Epithelial cell of proximal tubule (primary cell): ENCODE results near the gene MMP24. TPM values are rescaled to one million over a fixed set of nuclear protein-coding genes. Genes with fewer than 3 reads are reported as not detected.

ENCODE experiments used
- DNase-seq: peaks from one replicate; pipeline ENCODE4 v3.0.0-alpha.2; 2011; ENCODE audit warnings: low read depth
- H3K4me3 ChIP-seq: 2 replicates; pipeline ENCODE4 v1.5.1; 2011; ENCODE audit warnings: low read depth, mild to moderate bottlenecking, low read length
- CTCF ChIP-seq: conservative IDR thresholded peaks from 2 replicates; pipeline ENCODE4 v1.5.1; 2012; ENCODE audit warnings: low read depth, mild to moderate bottlenecking, low read length
- total RNA-seq: library from RNA; depleted of rRNA; stranded (reverse); fragments of >200 nt; gene quantifications from 2 replicates; pipeline ENCODE4 v1.2.3, GENCODE V29; 2015

Gene MMP24
- total RNA-seq, 1 donor from 2014 or later = 12.2 TPM

- TF ChIP-seq CTCF = no peak
- no peak for DNase-seq
- no peak overlapping the region for H3K4me3 ChIP-seq
Measured at GRCh38 chr20:35206802-35207201, 19.7 kb upstream of the MMP24 start.

GRCh38 chr20:35207950-35208611 lies 18.4 kb upstream of the MMP24 start:
- H3K4me3 ChIP-seq = peak overlapping the region; percentile 40
- TF ChIP-seq CTCF = peak; percentile 88
- DNase-seq = peak; percentile 52

GRCh38 chr20:35215066-35215956 lies 11.2 kb upstream of the MMP24 start:
- peak; percentile 3 for DNase-seq
- TF ChIP-seq CTCF = no peak
- no peak overlapping the region for H3K4me3 ChIP-seq

GRCh38 chr20:35216541-35216940 lies 9.9 kb upstream of the MMP24 start:
- no peak overlapping the region for H3K4me3 ChIP-seq
- no peak for TF ChIP-seq CTCF
- no peak for DNase-seq

GRCh38 chr20:35223941-35224340 lies 2.5 kb upstream of the MMP24 start:
- DNase-seq = no peak
- TF ChIP-seq CTCF = no peak
- no peak overlapping the region for H3K4me3 ChIP-seq

- H3K4me3 ChIP-seq = no peak overlapping the region
- TF ChIP-seq CTCF = no peak
- DNase-seq = no peak
Measured at GRCh38 chr20:35224536-35224935, 2.0 kb upstream of the MMP24 start.
